Hematopoietic multipotent progenitor cell (in vitro differentiated cells): ENCODE data around the gene HCK. TPM values are rescaled to one million over a fixed set of nuclear protein-coding genes. Genes with fewer than 3 reads are reported as not detected.
A peak's percentile ranks its signal among the peaks of the same experiment; 100 is the strongest.
"Not testable (repeated sequence)": the region's sequence is repeated elsewhere in the genome, so short reads cannot be mapped to it uniquely, and the experiment has no call there.

Source experiments
- DNase-seq, 3 donors: peaks; one replicate each; pipeline ENCODE4 v3.0.0-alpha.2; 2011 to 2015; ENCODE audit warnings: low read depth in 2 of 3, low spot score in 2 of 3
- total RNA-seq: library from RNA; depleted of rRNA; stranded (reverse); fragments of >200 nt; gene quantifications from one replicate; pipeline ENCODE4 v1.2.3, GENCODE V29; 2012

Gene HCK
- total RNA-seq, 1 donor: 23.4 TPM

DNA sequence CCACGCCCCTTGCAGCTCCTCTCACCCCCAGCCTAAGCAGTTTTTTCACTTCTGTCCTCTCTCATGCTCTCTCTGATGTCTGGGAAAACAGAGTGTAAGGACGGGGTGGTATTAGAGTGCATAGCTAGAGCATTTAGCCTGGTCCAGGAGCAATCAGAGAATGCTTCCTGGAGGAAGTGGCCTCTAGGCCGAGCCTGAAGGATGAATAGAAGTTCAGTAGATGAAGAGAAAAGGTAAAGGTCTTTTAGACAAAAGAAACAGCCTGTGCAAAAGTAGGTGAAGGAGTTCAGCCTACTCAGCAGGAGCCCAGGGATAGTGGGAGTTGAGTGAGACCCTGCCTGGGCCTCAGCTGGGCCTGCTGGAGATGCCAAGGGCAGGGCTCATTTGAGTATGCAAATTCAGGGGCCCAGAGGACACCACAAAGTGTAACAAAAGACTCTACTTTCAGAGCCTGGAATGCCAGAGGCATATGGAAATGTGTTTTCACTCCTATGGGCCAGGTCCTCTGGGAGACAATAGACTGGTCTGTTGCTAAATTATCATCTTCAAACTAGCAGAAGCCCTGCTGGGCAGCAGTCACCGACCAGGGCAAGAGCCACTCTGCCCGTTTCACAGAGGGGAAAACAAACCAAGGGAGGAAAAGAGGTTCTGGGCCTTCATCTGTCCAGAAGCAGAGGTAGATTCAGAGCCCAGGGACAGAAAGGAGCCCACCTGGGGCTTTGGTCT lies 37.8 kb downstream of the HCK start:
- no peak for DNase-seq

DNA sequence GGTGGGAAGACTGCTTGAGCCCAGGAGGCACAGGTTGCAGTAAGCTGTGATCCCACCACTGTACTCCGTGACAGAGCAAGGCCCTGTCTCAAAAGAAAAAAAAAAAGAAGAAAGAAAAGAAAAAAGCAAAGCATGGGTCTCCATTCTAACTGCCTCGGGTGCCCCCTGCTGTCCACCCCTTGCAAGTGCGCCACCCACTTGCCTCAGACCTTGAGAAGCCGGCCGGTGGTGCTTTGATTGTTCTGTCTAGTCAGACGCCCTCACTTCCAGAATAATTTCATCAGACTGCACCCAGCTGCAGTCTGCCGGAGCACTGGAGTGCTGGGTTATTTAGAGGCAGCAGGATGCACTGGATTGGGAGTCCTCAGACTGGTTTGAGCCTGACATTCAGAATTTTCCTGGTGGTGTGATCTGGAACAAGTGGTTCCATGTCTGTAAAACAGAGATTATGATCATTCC lies 39.9 kb downstream of the HCK start:
- peak; percentile 46 to 90 (median 73) for DNase-seq

DNA sequence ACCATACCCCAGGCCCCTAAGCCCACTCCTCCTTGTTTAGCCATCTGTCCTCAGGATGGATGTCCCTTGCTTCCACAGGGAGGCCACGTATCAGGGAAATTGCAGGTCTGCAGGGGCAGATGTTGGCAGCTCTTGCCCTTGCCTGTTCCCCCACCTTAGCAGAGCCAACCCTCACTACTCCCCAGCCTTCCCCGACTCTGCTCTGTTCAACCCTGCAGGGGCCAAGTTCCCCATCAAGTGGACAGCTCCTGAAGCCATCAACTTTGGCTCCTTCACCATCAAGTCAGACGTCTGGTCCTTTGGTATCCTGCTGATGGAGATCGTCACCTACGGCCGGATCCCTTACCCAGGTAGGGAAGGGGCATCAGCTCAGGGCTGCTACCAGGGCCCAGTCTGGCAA lies 46.7 kb downstream of the HCK start:
- no peak for DNase-seq

DNA sequence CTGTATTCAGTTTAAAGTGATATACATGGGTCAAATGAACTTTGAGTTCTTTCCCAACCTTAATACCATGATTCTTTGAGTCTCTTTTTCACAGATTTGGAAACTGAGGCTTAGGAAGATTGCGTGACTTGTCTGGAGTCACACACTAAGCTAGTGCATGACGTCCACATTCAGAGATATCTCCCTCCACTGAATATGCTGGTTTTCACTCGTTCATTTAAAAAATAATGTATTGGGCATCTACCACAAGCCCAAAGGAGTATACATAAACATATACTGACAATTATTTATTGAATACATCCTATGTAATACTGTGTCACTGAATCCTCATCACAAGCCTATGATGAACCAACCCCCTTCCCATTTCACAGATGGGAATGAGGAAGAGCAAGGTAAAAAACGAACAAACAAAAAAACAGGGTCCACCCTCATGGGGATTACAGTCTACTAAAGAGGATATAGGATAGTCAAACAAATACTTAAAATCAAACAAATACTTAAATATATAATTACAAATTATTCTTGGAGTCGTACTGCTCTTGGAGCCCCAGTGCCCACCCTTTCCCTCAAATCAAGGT lies 56.9 kb downstream of the HCK start:
- DNase-seq: no peak

DNA sequence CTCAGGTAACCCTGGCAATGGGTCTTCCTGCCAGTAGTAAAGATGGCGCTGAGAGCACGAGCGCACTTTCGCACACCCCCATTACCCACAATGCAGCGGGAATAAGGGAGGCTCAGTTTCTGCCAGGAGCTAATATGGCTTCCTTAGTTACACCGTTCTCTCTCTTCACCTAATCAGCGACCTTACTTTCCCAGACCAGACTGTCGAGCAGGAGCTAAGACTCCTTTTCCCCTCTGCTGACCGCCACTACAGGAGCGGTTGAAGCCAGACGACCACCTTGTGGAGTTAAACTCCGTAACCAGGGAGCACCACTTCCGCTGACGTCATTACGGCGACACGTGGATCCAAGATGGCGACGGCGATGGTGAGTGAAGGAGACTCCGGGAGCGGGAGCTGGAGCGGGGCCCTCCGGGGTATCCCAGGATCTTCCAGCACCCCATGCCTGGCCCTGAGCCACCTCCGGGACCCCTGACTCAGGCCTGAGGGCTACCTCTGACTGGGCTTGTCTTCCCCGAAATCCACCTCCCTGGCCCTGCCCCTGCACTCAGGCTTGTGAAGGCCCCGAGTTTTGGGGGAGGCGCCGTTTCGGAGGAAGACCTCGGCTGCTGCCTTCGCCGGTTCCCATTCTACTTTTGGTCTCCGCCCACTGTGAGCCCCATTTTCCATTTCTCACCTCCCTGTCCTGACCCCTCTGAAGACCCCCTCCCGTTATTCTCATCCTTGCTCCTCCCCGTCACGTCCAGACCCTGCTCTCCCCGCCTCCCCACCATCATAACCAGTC lies 57.5 kb downstream of the HCK start, which contains the start of gene TM9SF4:
Gene TM9SF4, plus strand, starts transcription at position 323 of the 781 bp plus-strand sequence. Its CDS starts 27 bp downstream, at position 350.
- peak; percentile 89 to 97 (median 95) for DNase-seq

DNA sequence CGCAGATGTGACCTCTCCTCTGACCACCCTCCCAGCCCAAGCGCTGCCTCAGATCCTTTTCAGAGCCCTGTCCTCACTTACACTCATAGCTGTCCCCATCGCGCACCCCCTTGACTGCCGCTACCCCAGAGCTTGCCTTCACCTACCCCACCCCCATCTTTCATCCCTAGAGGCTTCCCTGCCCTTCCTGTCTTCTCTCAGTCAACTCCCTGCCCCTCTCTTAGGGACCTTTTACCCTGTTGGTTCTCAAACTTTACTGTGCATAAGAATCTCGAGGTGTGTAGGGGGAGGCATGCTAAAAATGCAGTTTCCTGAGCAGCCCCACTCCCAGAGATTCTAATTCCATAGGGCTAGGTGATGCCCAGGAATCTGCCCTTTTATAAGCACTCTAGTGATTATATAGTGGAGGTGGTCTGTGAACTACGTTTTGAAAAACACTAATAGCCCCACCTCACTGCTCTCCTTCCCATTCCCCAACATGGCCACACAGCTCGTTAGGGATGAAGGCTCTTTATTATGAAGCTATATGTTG lies 58.2 kb downstream of the HCK start:
- no peak for DNase-seq

DNA sequence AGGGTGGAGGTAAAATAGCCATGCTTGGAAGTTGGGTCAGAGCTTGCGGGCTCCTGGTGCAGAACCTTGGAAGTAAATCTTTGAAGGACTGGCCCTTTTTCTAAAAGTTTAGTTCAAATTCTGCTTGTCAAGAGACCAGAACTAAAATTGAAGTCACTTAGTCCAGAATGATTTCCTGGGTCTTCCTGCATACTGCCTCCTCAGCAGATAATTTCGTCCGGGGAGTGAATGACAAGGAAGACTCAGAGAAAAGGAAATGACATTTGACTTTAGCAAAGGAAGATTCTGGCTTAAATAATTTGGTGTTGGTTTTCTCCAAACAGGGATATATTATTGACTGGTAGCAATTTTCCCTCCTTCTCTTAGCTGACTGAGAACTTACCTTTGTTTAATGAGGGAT lies 58.7 kb downstream of the HCK start:
- DNase-seq: no peak

DNA sequence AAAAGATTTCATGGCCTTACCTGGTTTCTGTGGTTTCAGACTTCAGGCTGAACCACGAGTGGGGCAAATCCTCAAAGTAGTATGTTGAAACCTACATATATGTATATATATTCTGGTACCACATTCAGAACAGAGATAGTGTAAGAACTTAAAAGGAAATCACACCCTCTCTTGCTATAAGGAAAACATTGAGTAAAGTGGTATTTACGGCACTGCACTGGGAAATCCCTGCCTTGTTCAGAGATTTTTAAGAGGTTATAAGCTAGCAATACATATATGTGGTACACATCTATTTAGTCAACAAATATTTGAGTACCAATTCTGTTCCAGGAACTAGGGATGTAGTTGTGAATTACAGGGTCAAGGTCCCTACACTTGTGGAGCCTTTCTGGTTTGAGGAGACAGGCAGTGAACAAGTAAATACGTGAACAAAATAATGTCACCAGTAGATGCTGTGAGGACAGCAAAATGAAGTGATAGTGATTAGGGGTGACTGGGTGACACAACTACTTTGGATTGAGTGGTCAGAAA lies 59.2 kb downstream of the HCK start:
- no peak for DNase-seq

DNA sequence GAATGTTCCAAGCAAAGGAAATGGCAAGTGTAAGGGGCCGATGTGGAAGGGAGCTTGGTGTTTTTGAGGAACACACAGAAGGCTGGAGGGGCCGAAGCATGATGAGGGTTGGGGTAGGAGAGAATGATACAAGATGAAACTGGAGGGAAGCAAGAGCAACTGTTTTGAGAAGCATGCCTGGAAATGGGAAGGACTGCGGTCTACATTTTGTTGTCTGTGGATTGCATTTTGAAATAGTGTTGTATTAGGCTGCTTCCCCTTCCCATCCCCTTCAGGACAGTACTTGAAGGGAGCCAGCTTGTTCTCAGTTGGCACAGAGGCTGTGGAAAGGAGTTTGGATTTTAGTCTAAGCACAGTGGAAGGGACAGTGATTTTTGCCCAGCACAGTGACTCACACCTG lies 59.7 kb downstream of the HCK start:
- no peak for DNase-seq

DNA sequence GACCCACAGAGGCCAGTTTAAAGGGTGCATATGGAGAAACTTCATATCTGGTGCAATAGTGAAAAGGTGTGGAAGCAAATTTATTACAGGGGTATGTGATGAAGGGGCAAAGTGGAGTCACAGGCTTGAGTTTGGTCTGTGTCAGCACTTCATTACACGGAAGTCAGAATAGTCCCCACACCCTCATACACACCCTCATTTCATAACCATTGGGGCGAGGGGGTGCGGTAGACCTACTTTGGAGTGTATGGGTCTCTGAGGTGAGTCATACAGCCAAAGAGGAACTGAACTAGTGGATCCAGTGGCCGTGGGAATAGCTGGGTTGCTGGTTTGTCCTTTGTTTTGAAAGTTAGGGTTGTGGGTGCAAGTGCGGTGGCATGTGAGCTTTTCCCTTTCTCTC lies 60.8 kb downstream of the HCK start:
- peak in 2 of 3 donors; percentile 36 to 60 for DNase-seq

DNA sequence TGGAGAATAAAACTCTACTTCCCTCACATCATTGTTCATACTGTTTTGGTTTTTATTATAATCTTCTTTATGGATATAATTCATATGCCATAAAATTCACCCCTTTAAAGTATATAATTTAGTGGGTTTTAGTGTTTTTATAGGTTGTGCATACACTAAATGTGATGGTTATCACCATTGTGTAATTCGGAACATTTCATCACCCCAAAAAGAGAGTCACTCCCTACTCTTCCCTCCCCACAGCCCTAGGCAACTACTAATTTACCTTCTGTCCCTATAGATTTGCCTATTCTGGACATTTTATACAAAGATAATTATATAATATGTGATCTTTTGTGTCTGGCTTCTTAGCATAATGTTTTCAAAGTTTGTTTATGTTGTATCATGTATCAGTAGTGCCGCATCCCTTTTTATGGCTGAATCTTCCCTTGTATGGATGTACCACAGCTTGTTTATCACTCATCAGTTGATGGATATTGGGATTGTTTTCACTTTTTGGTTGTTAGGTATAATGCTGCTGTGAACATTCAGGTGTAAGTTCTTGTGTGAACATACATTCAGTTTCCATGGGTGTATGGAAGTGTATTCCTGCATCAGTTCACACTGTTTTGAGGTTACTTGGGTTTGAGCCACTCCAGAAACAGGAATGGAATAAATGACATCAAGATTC lies 61.7 kb downstream of the HCK start:
- no peak for DNase-seq

DNA sequence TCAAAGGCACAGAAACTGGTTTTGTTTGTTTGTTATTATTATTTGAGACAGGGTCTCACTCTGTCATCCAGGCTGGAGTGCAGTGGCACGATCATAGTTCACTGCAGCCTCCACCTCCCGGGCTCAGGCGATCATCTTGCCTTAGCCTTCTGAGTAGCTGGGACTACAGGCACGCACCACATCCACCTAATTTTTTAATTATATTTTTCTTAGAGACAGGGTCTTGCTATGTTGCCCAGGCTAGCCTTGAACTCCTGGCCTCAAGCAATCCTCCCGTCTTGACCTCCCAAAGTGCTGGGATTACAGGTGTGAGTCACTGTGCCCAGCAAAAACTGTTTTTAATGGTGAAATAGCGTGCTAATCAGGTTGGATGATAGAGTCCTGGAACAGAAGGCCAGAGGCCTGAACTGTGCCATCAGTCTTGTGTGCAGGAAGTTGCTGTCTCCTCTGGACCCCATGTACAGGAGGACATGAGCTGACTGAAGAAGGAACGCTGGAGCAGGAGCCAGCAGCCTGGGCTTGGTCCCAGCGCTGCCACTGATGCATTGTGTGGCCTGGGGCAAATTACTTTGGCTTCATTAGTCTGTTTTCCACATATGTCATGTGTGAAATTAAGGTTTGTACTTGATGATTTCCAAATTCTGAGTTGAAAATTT lies 62.4 kb downstream of the HCK start:
- no peak for DNase-seq

DNA sequence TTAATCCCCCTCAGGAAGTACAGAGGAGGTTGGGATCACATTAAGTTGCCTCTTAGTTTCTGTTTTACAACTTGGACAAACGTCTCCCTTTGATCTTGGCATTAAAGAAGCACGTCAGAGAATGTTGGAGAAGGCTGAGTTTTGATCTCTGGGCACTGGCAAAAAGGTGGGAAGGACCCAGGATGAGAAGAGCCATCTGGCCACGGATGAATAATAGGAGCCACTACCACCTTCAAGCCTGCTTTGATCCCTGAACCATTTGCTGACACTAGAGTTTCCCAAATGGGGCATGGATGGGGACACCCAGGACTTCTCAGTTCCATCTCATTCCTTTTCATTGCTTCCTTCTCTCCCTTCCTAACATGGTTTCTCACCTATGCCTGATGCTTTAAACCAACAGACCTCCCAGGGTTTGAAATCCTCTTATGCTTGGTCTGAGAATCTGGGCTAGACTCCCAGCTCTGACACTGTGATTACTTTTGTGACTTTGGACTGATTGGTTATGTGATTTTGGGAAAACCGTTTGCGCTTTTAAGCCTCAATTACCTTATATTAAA lies 63.2 kb downstream of the HCK start:
- DNase-seq: no peak

DNA sequence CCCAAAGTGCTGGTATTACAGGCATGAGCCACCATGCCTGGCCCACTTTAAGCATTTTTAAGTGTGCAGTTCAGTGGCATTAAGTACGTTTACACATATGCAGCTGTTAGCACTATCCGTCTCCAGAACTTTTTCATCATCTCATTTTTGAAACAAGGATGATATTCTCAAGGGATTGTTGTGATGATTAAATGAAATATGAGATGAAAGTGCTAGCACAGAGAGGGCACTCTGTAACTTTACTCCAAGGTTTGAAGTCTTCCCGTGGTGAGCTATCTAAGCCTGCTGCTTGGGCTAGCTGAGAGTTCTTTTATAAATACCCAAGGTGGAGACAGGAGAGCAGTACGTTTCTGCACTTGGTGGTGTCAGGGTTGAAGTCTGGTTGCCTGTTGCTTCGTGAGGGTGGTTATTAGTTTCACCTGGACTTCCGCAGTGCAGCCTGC lies 64.1 kb downstream of the HCK start:
- no peak for DNase-seq

DNA sequence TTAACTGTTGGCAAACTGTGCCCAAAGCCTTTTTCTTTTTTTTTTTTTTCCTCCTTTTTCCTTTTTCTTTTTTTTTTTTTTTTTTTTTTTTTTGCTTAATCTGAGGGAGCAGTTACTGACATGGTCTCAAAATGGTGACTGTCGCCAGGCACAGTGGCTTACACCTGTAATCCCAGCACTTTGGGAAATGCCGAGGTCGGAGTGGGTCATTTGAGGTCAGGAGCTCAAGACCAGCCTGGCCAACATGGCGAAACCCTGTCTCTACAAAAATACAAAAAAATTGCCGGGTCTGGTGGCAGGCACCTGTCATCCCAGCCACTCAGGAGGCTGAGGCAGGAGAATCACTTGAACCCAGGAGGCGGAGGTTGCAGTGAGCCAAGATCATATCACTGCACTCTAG lies 64.8 kb downstream of the HCK start:
- DNase-seq: not testable (repeated sequence)

DNA sequence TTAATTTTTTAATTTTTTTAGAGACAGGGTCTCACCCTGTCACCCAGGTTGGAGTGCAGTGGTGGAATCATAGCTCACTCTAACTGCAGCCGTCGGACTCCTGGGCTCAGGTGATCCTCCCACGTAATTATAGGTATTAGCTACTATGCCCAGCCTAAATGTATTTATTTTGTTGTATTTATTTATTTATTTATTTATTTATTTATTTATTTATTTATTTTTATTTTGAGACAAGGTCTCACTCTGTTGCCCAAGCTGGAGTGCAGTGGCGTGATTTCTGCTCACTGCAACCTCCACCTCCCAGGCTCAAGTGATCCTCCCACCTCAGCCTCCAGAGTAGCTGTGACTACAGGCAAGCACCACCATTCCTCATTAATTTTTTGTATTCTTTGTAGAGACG lies 66.4 kb downstream of the HCK start:
- not testable (repeated sequence) for DNase-seq

DNA sequence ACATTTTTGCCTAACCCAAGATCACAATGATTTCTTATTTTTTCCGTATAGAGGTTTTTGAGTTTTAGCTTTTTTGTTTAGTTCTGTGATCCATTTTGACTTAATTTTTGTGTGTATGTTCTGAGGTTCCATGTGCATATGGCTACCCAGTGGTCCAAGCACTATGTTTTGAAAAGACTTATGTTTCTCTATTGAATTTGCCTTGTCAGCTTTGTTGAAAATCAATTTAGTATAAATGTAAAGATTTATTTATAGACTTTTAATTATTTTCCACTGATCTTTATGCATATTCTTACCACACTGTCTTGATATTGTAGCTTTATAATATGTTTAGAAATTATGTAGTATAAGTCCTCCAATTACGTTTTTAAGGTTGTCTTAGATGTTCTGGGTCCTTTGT lies 67.7 kb downstream of the HCK start:
- no peak for DNase-seq

DNA sequence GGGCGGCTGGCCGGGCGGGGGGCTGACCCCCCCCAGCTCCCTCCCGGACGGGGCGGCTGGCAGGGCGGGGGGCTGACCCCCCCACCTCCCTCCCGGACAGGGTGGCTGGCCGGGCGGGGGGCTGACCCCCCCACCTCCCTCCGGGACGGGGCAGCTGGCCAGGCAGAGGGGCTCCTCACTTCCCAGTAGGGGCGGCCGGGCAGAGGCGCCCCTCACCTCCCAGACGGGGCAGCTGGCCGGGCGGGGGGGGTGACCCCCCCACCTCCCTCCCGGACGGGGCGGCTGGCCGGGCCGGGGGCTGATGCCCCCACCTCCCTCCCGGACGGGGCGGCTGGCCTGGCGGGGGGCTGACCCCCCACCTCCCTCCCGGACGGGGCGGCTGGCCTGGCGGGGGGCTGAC lies 69.9 kb downstream of the HCK start:
- DNase-seq: not testable (repeated sequence)

DNA sequence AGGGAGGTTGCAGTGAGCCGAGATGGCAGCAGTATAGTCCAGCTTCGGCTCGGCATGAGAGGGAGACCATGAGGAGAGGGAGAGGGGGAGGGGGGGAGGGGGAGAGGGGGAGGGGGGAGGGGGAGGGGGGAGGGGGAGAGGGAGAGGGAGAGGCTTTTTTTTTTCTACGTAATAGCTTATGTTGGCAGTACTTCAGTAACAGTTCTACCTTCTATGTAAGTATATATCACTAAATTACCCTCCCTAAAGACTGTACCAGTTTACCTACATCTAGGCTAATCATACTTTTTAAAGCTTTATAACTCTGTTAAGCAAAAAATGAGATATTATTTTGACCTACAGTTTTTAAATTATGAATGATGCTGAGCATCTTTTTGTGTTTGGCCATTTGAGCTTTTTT lies 71.0 kb downstream of the HCK start:
- DNase-seq: no peak
